Nephron progenitor cell (in vitro differentiated cells): ENCODE measurements around the gene CHRDL2.

Experiments used
- DNase-seq: peaks from one replicate; pipeline ENCODE4 v3.0.0; 2021
- H3K27ac Mint-ChIP-seq: 2 replicates; pipeline ENCODE4 v1.8.0; 2021; ENCODE audit warnings: mild to moderate bottlenecking, moderate library complexity, mixed read lengths
- H3K27me3 Mint-ChIP-seq: 2 replicates; pipeline ENCODE4 v1.8.0; 2021; ENCODE audit warnings: mild to moderate bottlenecking, low read depth, mixed read lengths; ENCODE audit not compliant: poor library complexity
- H3K36me3 Mint-ChIP-seq: 2 replicates; pipeline ENCODE4 v1.8.0; 2021; ENCODE audit warnings: low read depth, mixed read lengths
- H3K4me1 Mint-ChIP-seq: 2 replicates; pipeline ENCODE4 v1.8.0; 2021; ENCODE audit warnings: mixed read lengths
- H3K4me3 Mint-ChIP-seq: 2 replicates; pipeline ENCODE4 v1.8.0; 2021; ENCODE audit warnings: mild to moderate bottlenecking, moderate library complexity, mixed read lengths
- H3K9me3 Mint-ChIP-seq: 2 replicates; pipeline ENCODE4 v1.8.0; 2021; ENCODE audit warnings: mild to moderate bottlenecking, moderate library complexity, mixed read lengths
- TF ChIP-seq, protein P1 (sequence below): fragments of 200-600 bp; sonication (generic); IDR thresholded peaks from 2 replicates; pipeline ENCODE4 v1.5.0; 2021; ENCODE audit warnings: antibody characterized with exemption

The CHRDL2 gene

GRCh38 chr11:74720596-74721478 is 10.4 kb downstream of the CHRDL2 start:
- TF ChIP-seq, protein P1, sequence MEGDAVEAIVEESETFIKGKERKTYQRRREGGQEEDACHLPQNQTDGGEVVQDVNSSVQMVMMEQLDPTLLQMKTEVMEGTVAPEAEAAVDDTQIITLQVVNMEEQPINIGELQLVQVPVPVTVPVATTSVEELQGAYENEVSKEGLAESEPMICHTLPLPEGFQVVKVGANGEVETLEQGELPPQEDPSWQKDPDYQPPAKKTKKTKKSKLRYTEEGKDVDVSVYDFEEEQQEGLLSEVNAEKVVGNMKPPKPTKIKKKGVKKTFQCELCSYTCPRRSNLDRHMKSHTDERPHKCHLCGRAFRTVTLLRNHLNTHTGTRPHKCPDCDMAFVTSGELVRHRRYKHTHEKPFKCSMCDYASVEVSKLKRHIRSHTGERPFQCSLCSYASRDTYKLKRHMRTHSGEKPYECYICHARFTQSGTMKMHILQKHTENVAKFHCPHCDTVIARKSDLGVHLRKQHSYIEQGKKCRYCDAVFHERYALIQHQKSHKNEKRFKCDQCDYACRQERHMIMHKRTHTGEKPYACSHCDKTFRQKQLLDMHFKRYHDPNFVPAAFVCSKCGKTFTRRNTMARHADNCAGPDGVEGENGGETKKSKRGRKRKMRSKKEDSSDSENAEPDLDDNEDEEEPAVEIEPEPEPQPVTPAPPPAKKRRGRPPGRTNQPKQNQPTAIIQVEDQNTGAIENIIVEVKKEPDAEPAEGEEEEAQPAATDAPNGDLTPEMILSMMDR: no peak
- peaks cover 20% of the 10 kb centered on the region for H3K4me1 Mint-ChIP-seq
- H3K9me3 Mint-ChIP-seq: no peaks in the 10 kb centered on the region
- no peaks in the 10 kb centered on the region for H3K36me3 Mint-ChIP-seq
- H3K27me3 Mint-ChIP-seq: peaks cover 57% of the 10 kb centered on the region
- no peak overlapping the region for H3K27ac Mint-ChIP-seq
- DNase-seq: no peak
- no peak overlapping the region for H3K4me3 Mint-ChIP-seq

DNA sequence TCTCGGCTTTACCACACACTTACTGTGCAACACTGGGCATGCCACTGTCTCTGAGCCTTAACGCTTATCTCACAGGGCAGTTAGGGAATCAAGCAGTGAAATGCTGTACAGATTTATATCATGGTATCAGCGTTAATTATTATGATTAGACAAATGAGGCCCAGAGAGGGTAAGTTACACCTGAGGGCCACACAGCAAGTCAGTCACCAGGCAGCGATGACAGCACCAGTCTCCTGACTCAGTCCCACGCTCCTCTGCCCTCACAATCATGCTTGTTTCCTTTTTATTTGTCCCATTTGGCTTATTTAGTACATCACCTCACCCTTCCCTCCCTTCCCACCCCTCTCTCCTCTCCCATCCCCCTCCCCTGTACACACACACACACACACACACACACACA is 12.2 kb downstream of the CHRDL2 start:
- Mint-ChIP-seq H3K9me3 (no peaks in the 10 kb centered on the region), H3K27me3 (peaks cover 43% of the 10 kb centered on the region), H3K4me1 (peaks cover 25% of the 10 kb centered on the region), H3K36me3 (no peaks in the 10 kb centered on the region), H3K4me3 (no peak overlapping the region), H3K27ac (no peak overlapping the region)
- no peak for DNase-seq
- TF ChIP-seq, protein P1: no peak

DNA sequence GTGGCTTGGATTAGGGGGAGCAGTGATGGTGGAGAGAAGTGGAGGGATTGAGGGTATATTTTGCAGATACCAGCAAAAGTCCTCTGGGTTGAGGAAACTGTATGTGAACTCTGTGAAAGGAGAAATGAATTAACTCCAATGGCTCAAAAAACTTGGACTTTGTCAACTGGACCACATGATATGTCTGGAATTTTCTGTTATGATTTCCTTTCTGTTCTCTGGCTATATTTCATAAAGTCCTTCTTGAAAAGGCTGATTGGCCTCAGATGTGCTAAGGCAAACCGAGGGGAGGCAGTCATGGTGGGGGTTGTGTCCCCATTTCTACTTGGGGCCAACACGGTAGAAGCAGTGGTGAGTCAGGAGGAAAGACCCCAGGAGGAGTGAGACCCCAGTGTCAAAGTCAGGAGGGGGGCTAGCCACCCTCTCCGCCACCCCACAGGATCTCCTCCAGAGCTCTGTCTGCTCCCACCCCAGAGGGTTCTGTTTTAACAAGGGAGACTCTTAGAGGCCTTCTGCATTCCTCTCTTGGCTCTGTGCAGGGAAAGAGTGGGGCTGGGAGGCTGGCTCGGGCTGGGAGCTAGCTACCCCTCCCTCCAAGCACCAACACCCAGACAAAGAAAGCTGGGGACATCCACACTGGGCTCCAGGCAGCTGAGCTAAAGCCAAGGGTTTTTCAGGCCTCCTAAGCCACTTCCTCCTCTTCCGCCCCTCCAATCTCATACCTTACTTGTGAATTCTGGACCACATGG is 13.8 kb downstream of the CHRDL2 start:
- TF ChIP-seq, protein P1: no peak
- H3K27ac Mint-ChIP-seq: no peak overlapping the region
- no peak overlapping the region for H3K4me3 Mint-ChIP-seq
- peaks cover 34% of the 10 kb centered on the region for H3K27me3 Mint-ChIP-seq
- DNase-seq: no peak
- H3K4me1 Mint-ChIP-seq: peaks cover 37% of the 10 kb centered on the region
- no peaks in the 10 kb centered on the region for H3K36me3 Mint-ChIP-seq
- no peaks in the 10 kb centered on the region for H3K9me3 Mint-ChIP-seq

DNA sequence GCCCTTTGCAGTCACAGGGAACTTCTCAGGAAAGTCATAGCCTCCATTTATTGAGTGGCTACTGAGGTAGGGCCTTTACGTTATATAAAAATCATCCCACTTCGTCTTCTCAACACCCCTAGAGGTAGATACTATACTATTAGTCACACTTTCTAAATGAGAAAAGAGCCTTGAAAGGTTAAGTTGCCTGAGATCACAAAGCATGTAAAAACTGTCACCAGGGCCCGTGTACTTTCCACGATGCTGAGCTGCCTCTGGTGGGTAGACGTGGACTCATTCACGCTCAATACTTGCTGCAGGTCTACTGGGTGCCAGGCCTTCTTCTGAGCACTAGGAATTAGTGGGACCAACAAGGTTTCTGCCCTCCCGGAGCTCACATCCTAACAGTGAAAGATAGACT is 16.3 kb downstream of the CHRDL2 start:
- Mint-ChIP-seq H3K4me1 (peaks cover 35% of the 10 kb centered on the region), H3K36me3 (no peaks in the 10 kb centered on the region), H3K27me3 (peaks cover 26% of the 10 kb centered on the region), H3K9me3 (no peaks in the 10 kb centered on the region), H3K4me3 (no peak overlapping the region), H3K27ac (no peak overlapping the region)
- DNase-seq: no peak
- TF ChIP-seq, protein P1: no peak

GRCh38 chr11:74713686-74714085 is 17.5 kb downstream of the CHRDL2 start:
- Mint-ChIP-seq H3K9me3 (no peaks in the 10 kb centered on the region), H3K27me3 (peaks cover 23% of the 10 kb centered on the region), H3K27ac (no peak overlapping the region), H3K4me1 (peaks cover 43% of the 10 kb centered on the region), H3K4me3 (no peak overlapping the region), H3K36me3 (no peaks in the 10 kb centered on the region)
- TF ChIP-seq, protein P1: no peak
- DNase-seq: no peak
